DND-41 (cell line): ENCODE measurements around the gene ZNF791.

ENCODE experiments used
- ATAC-seq: fragments of 200-7000 bp; cut with Tn5 transposase; 3 replicates; pipeline ENCODE4 v1.9.1; 2021; ENCODE audit warnings: low read depth; ENCODE audit not compliant: insufficient read depth
- DNase-seq: peaks from one replicate; pipeline ENCODE4 v3.0.0-alpha.2; 2020
- H2AFZ ChIP-seq: 2 replicates; pipeline ENCODE4 v1.6.0; 2012; ENCODE audit warnings: low read depth, low read length
- H3K27ac ChIP-seq: 2 replicates; pipeline ENCODE4 v1.5.1; 2012; ENCODE audit warnings: low read length, inconsistent platforms
- H3K27me3 ChIP-seq: fragments of 200-600 bp; sonication (generic); 2 replicates; pipeline ENCODE4 v1.6.0; 2012; ENCODE audit warnings: low read length, mild to moderate bottlenecking, inconsistent platforms; ENCODE audit not compliant: insufficient read depth, poor library complexity
- H3K36me3 ChIP-seq: 2 replicates; pipeline ENCODE4 v1.5.1; 2012; ENCODE audit warnings: low read length, inconsistent platforms; ENCODE audit not compliant: insufficient read depth
- H3K4me1 ChIP-seq: 2 replicates; pipeline ENCODE4 v1.5.1; 2012; ENCODE audit warnings: mild to moderate bottlenecking, low read length; ENCODE audit not compliant: insufficient read depth
- H3K4me2 ChIP-seq: 2 replicates; pipeline ENCODE4 v1.6.0; 2012; ENCODE audit warnings: mild to moderate bottlenecking, moderate library complexity, low read length, inconsistent platforms; ENCODE audit not compliant: insufficient read depth
- H3K4me3 ChIP-seq, 2 experiments: fragments of 200-600 bp in 1 of 2; shearing (Covaris generic) in 1 of 2; 2 replicates each; pipeline ENCODE4 v1.5.1; 2012 to 2016; ENCODE audit warnings: inconsistent platforms in 2 of 2, low read length in 2 of 2, mild to moderate bottlenecking in 2 of 2, low read depth in 1 of 2, moderate library complexity in 1 of 2
- H3K79me2 ChIP-seq: 2 replicates; pipeline ENCODE4 v1.6.0; 2012; ENCODE audit warnings: low read length, inconsistent platforms; ENCODE audit not compliant: insufficient read depth
- H3K9ac ChIP-seq: 2 replicates; pipeline ENCODE4 v1.6.0; 2012; ENCODE audit warnings: low read depth, mild to moderate bottlenecking, inconsistent platforms, low read length, moderate library complexity
- H3K9me3 ChIP-seq: 2 replicates; pipeline ENCODE4 v1.5.1; 2012; ENCODE audit warnings: low read length, moderate library complexity, mild to moderate bottlenecking, inconsistent platforms; ENCODE audit not compliant: insufficient read depth, severe bottlenecking
- H4K20me1 ChIP-seq: 2 replicates; pipeline ENCODE4 v1.6.0; 2012; ENCODE audit warnings: low read length; ENCODE audit not compliant: insufficient read depth
- EZH2 ChIP-seq: IDR thresholded peaks from 3 replicates; pipeline ENCODE4 v1.6.1; 2012; ENCODE audit warnings: borderline replicate concordance, low read depth, mild to moderate bottlenecking, moderate library complexity, low read length, inconsistent platforms; ENCODE audit not compliant: severe bottlenecking
- TF ChIP-seq, protein P1 (sequence below): IDR thresholded peaks from 2 replicates; pipeline ENCODE4 v1.5.1; 2012; ENCODE audit warnings: borderline replicate concordance, low read length, moderate library complexity, mild to moderate bottlenecking; ENCODE audit not compliant: poor library complexity, severe bottlenecking; ENCODE audit errors: extremely low read depth

The ZNF791 gene

DNA sequence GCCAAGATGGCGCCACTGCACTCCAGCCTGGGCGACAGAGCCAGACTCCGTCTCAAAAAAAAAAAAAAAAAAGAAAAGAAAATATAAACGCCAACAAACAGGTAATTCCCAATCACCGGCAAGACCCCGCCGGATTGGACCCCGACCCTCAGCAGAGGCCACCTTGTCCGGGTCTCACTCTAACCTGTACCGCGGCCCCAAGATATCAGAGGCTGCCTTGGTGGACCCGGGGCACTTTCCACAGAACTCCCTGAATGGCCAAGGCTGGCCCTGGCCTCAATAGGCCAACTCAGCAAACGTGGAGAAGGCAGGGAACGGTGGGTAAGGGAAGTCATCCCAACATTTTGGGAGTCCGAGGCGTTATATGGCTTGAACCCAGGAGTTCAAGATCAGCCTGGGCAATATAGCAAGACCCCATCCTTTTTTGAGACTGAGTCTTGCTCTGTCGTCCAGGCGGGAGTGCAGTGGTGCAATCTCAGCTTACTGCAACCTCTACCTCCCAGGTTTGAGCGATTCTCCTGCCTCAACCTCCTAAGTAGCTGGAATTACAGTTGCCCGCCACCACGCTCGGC is 28.0 kb downstream of the ZNF791 start:
- DNase-seq (no peak), ATAC-seq (no peak)
- no peaks in the 10 kb centered on the region for H3K27me3 ChIP-seq
- no peak overlapping the region for H3K9ac ChIP-seq
- no peaks in the 10 kb centered on the region for H3K36me3 ChIP-seq
- no peak overlapping the region for H2AFZ ChIP-seq
- no peak overlapping the region for H3K4me2 ChIP-seq
- no peaks in the 10 kb centered on the region for H3K9me3 ChIP-seq
- H3K4me3 ChIP-seq, result no peak overlapping the region
- H3K4me1 ChIP-seq, result peaks cover 12% of the 10 kb centered on the region
- TF ChIP-seq, protein P1, sequence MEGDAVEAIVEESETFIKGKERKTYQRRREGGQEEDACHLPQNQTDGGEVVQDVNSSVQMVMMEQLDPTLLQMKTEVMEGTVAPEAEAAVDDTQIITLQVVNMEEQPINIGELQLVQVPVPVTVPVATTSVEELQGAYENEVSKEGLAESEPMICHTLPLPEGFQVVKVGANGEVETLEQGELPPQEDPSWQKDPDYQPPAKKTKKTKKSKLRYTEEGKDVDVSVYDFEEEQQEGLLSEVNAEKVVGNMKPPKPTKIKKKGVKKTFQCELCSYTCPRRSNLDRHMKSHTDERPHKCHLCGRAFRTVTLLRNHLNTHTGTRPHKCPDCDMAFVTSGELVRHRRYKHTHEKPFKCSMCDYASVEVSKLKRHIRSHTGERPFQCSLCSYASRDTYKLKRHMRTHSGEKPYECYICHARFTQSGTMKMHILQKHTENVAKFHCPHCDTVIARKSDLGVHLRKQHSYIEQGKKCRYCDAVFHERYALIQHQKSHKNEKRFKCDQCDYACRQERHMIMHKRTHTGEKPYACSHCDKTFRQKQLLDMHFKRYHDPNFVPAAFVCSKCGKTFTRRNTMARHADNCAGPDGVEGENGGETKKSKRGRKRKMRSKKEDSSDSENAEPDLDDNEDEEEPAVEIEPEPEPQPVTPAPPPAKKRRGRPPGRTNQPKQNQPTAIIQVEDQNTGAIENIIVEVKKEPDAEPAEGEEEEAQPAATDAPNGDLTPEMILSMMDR, result no peak
- no peak for TF ChIP-seq EZH2
- no peak overlapping the region for H3K27ac ChIP-seq
- H3K79me2 ChIP-seq, result no peaks in the 10 kb centered on the region
- no peaks in the 10 kb centered on the region for H4K20me1 ChIP-seq

DNA sequence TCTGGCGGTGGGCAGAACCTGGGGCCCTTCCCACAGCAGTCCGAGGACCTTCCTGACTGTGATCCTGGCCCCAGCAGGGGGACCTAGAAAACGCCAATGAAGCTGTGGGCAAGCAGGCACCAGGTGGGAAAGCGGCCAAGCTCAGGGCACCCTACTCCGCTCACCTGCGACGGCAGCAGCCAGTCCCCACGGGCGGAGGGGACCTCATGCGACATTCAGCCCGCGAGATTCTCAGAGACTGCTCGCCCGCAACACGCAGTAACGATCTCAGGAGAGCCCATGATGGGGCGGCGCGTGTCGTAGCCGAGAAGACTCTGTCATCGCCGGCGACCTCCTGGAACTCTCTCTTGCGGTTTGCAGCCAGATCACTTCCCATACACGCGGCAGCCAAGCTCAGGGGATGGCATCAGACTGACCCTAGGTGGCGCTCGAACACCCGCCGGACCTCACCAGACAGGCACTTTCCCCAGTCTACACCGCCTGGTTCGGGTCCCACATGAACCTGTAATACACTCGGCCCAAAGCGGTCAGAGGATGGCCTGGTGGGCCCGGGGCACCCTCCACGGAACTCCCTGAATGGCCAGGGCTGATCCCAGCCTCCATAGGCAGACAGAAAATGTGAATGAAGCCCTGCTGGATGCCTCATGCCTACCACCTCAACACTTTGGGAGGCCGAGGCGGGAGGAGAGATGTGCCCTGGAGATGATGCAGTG is 29.3 kb downstream of the ZNF791 start:
- H3K4me1 ChIP-seq, result peaks cover 12% of the 10 kb centered on the region
- TF ChIP-seq EZH2, result no peak
- TF ChIP-seq, protein P1, result peak; percentile 97
- peak overlapping the region; percentile 48 for H3K27ac ChIP-seq
- peak overlapping the region; percentile 48 for H3K9ac ChIP-seq
- H3K79me2 ChIP-seq, result no peaks in the 10 kb centered on the region
- no peaks in the 10 kb centered on the region for H3K27me3 ChIP-seq
- H3K36me3 ChIP-seq, result no peaks in the 10 kb centered on the region
- peak overlapping the region; percentile 58 for H3K4me2 ChIP-seq
- peak overlapping the region in 1 of 2 experiments; percentile 46; a peak in 2 of 4 replicates for H3K4me3 ChIP-seq
- peak; percentile 88 for DNase-seq
- H2AFZ ChIP-seq, result peak overlapping the region; percentile 94
- no peaks in the 10 kb centered on the region for H4K20me1 ChIP-seq
- no peaks in the 10 kb centered on the region for H3K9me3 ChIP-seq
- peak; percentile 96 for ATAC-seq

DNA sequence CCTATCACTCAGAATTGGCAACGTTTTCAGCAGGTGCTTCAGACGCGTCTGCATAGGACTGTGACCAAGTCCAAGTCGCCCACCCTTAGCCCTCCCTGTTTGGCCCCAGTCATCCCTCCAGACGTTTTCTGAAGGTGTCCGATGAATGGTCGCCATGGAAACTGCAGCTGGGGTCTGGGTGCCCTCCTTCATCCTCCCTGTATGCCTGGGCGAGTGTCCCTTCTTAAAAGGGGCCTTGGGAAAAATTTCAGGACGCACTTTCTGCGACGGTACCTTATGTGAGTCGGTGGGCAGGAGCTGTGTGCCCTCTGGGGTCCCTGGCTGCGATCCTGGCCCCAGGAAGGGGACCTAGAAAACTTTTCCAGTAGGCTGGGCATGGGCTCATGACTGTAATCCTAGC is 30.7 kb downstream of the ZNF791 start:
- no peak overlapping the region for H3K4me3 ChIP-seq
- no peaks in the 10 kb centered on the region for H4K20me1 ChIP-seq
- no peak for ATAC-seq
- H3K27ac ChIP-seq, result no peak overlapping the region
- no peak for TF ChIP-seq EZH2
- TF ChIP-seq, protein P1, result no peak
- H3K27me3 ChIP-seq, result no peaks in the 10 kb centered on the region
- H3K9ac ChIP-seq, result no peak overlapping the region
- no peak for DNase-seq
- no peak overlapping the region for H3K4me2 ChIP-seq
- H3K4me1 ChIP-seq, result peaks cover 12% of the 10 kb centered on the region
- no peaks in the 10 kb centered on the region for H3K79me2 ChIP-seq
- H3K36me3 ChIP-seq, result no peaks in the 10 kb centered on the region
- no peaks in the 10 kb centered on the region for H3K9me3 ChIP-seq
- no peak overlapping the region for H2AFZ ChIP-seq
